Endodermal cell (in vitro differentiated cells): ENCODE results near the gene POLE4. TPM values are rescaled to one million over a fixed set of nuclear protein-coding genes. Genes with fewer than 3 reads are reported as not detected.

ENCODE experiments used
- DNase-seq: peaks from one replicate; pipeline ENCODE4 v3.0.0-alpha.2; 2017
- H3K27ac ChIP-seq: 2 replicates; pipeline ENCODE4 v1.5.1; 2013; ENCODE audit warnings: mild to moderate bottlenecking, low read depth, low read length, moderate library complexity
- H3K27me3 ChIP-seq: 2 replicates; pipeline ENCODE4 v1.6.1; 2013; ENCODE audit warnings: mild to moderate bottlenecking, low read length, moderate library complexity; ENCODE audit not compliant: insufficient read depth, control insufficient read depth, poor library complexity, severe bottlenecking
- H3K36me3 ChIP-seq: 2 replicates; pipeline ENCODE4 v1.7.0; 2013; ENCODE audit warnings: mild to moderate bottlenecking, low read length, moderate library complexity; ENCODE audit not compliant: control insufficient read depth, insufficient read depth
- H3K4me1 ChIP-seq: one replicate; pipeline ENCODE4 v1.7.0; 2013; ENCODE audit warnings: low read length; ENCODE audit not compliant: control insufficient read depth, insufficient read depth
- H3K4me3 ChIP-seq: 2 replicates; pipeline ENCODE4 v1.5.1; 2013; ENCODE audit warnings: mild to moderate bottlenecking, low read length, moderate library complexity
- H3K9ac ChIP-seq: 2 replicates; pipeline ENCODE4 v1.6.1; 2013; ENCODE audit warnings: mild to moderate bottlenecking, low read length, moderate library complexity; ENCODE audit not compliant: poor library complexity, severe bottlenecking; ENCODE audit errors: extremely low read depth
- H3K9me3 ChIP-seq: 2 replicates; pipeline ENCODE4 v1.6.1; 2013; ENCODE audit warnings: mild to moderate bottlenecking, low read length, moderate library complexity; ENCODE audit not compliant: control insufficient read depth
- H3K27ac Mint-ChIP-seq: 2 replicates; pipeline ENCODE4 v1.8.0; 2020; ENCODE audit warnings: mixed read lengths
- H3K27me3 Mint-ChIP-seq: 2 replicates; pipeline ENCODE4 v1.8.0; 2021; ENCODE audit warnings: mild to moderate bottlenecking, mixed read lengths; ENCODE audit not compliant: insufficient read depth
- H3K36me3 Mint-ChIP-seq: 2 replicates; pipeline ENCODE4 v1.8.0; 2020; ENCODE audit warnings: low read depth, mixed read lengths
- H3K4me1 Mint-ChIP-seq: 2 replicates; pipeline ENCODE4 v1.8.0; 2020; ENCODE audit warnings: mixed read lengths
- H3K4me3 Mint-ChIP-seq: 2 replicates; pipeline ENCODE4 v1.8.0; 2020; ENCODE audit warnings: mild to moderate bottlenecking, moderate library complexity, mixed read lengths
- H3K9me3 Mint-ChIP-seq: 2 replicates; pipeline ENCODE4 v1.8.0; 2020; ENCODE audit warnings: mild to moderate bottlenecking, mixed read lengths
- WGBS, 2 experiments: methylation state at CpG; one replicate each; pipeline versions ENCODE4 v1.1.5 to v1.1.7; 2013; ENCODE audit warnings: missing lambda C conversion rate in 2 of 2, mixed read lengths in 1 of 2; ENCODE audit not compliant: insufficient coverage in 1 of 2, insufficient read length in 1 of 2; 5-methylcytosine and 5-hydroxymethylcytosine counted together
- total RNA-seq, 2 donors: library from RNA; stranded (reverse); fragmentation: NEBNext Ultra II Directional in 1 of 2; extraction: Animal tissue kit (Norgen Biotek cat#: 25700) in 1 of 2; gene quantifications; 2 replicates in 1 of 2; 3 replicates in 1 of 2; pipeline ENCODE4 v1.2.1, GENCODE V29; 2021
- TF ChIP-seq, protein P1 (sequence below): fragments of 200-600 bp; sonication (generic); conservative IDR thresholded peaks from 2 replicates; pipeline ENCODE4 v1.5.0; 2021; ENCODE audit warnings: antibody characterized with exemption, mild to moderate bottlenecking

The POLE4 gene
- total RNA-seq, 2 donors from 2014 or later, result 38.4 to 40.9 TPM

DNA sequence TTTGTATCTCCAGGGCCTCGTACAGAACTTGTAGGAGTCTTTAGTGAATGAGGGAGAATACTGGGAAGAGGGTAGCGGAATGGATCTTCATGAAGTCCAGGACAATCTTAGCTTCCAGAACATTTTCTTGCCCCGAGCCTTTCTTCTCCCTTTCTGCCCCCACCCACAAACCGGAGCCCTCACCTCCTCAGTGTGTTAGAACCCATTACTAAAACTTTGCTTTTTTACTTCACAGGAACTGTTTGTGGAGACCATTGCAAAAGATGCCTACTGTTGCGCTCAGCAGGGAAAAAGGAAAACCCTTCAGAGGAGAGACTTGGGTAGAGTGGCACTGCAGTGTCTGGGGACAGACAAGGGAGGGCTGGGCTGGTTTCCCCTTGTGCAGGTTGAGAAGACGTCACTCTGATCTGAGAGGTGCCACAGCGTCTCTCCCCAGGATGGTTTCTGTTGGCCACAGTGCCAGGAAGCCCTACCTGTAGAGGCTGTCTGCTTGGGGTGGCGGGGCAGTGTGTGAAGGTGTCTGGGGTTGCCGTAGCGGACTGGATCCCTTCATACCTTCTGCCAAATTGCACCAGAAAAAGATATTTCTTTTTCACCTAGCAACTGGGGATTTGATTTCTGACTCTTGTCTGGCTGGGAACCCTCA lies 786 bp downstream of the POLE4 start:
- Mint-ChIP-seq H3K9me3 (peaks cover 18% of the 10 kb centered on the region), H3K27me3 (peaks cover 25% of the 10 kb centered on the region), H3K36me3 (peaks cover 29% of the 10 kb centered on the region), H3K4me3 (peak overlapping the region; percentile 63), H3K27ac (no peak overlapping the region), H3K4me1 (no peaks in the 10 kb centered on the region)
- H3K4me3 ChIP-seq, result peak overlapping the region; percentile 74
- no peaks in the 10 kb centered on the region for H3K27me3 ChIP-seq
- DNase-seq, result no peak
- no peak overlapping the region for H3K27ac ChIP-seq
- H3K9me3 ChIP-seq, result peaks cover 12% of the 10 kb centered on the region
- 89 to 100% methylated on average over 3 to 10 of the region's 10 CpGs for WGBS, 2 experiments
- H3K4me1 ChIP-seq, result no peaks in the 10 kb centered on the region
- no peaks in the 10 kb centered on the region for H3K36me3 ChIP-seq
- H3K9ac ChIP-seq, result no peak overlapping the region
- TF ChIP-seq, protein P1, sequence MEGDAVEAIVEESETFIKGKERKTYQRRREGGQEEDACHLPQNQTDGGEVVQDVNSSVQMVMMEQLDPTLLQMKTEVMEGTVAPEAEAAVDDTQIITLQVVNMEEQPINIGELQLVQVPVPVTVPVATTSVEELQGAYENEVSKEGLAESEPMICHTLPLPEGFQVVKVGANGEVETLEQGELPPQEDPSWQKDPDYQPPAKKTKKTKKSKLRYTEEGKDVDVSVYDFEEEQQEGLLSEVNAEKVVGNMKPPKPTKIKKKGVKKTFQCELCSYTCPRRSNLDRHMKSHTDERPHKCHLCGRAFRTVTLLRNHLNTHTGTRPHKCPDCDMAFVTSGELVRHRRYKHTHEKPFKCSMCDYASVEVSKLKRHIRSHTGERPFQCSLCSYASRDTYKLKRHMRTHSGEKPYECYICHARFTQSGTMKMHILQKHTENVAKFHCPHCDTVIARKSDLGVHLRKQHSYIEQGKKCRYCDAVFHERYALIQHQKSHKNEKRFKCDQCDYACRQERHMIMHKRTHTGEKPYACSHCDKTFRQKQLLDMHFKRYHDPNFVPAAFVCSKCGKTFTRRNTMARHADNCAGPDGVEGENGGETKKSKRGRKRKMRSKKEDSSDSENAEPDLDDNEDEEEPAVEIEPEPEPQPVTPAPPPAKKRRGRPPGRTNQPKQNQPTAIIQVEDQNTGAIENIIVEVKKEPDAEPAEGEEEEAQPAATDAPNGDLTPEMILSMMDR, result no peak

DNA sequence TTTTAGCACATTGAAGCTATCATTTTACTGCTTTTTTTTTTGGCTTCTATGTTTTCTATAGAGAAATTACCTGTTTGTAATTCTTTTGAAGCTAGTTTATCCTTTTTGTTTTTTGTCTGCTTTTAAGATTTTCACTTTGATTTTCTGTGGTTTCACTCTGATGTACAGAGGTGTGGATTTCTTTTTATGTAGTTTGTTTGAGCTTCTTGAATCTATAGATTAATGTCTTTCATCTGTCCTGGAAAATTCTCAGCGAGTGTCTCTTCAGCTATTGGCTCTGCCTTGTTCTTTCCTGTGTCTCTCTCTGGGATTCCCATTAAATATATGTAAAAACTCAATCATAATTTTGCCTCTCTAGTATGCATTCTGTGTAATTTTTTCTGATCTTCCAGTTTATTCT lies 8.4 kb downstream of the POLE4 start:
- no peak overlapping the region for H3K27ac Mint-ChIP-seq
- Histone ChIP-seq H3K9ac (no peak overlapping the region), H3K36me3 (no peaks in the 10 kb centered on the region), H3K27ac (no peak overlapping the region), H3K4me1 (no peaks in the 10 kb centered on the region), H3K27me3 (no peaks in the 10 kb centered on the region), H3K9me3 (no peaks in the 10 kb centered on the region), H3K4me3 (no peak overlapping the region)
- H3K4me1 Mint-ChIP-seq, result no peaks in the 10 kb centered on the region
- peaks cover 7% of the 10 kb centered on the region for H3K9me3 Mint-ChIP-seq
- no peak overlapping the region for H3K4me3 Mint-ChIP-seq
- TF ChIP-seq, protein P1, result no peak
- H3K27me3 Mint-ChIP-seq, result no peaks in the 10 kb centered on the region
- 63 to 100% methylated on average over 1 of the region's 1 CpG for WGBS, 2 experiments
- H3K36me3 Mint-ChIP-seq, result peaks cover 22% of the 10 kb centered on the region
- no peak for DNase-seq

DNA sequence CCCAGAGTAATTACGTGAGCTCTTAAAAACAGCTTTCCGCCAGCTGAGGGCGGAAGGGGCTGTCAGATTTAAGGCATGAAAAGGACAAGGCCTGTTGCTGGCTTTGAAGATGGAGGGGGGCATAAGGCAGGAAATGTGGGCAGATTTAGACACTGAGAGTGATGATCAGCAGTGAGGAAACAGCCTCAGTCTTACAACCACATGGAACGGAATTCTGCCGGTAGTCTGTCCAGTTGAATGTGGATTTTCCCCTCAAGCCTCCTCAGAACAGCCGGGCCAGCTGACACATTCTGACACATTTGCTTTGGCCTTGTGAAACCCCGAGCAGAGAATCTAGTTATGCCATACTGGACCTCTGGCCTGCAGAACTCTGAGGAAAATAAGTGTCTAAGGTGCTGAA lies 16.6 kb downstream of the POLE4 start:
- H3K36me3 ChIP-seq, result no peaks in the 10 kb centered on the region
- DNase-seq, result no peak
- no peak overlapping the region for H3K4me3 Mint-ChIP-seq
- no peaks in the 10 kb centered on the region for H3K4me1 Mint-ChIP-seq
- H3K27ac ChIP-seq, result no peak overlapping the region
- 91 to 100% methylated on average over 4 to 7 of the region's 7 CpGs for WGBS, 2 experiments
- H3K9ac ChIP-seq, result no peak overlapping the region
- no peak overlapping the region for H3K4me3 ChIP-seq
- peaks cover 2% of the 10 kb centered on the region for H3K36me3 Mint-ChIP-seq
- no peaks in the 10 kb centered on the region for H3K27me3 Mint-ChIP-seq
- TF ChIP-seq, protein P1, result no peak
- H3K9me3 ChIP-seq, result no peaks in the 10 kb centered on the region
- H3K4me1 ChIP-seq, result no peaks in the 10 kb centered on the region
- peaks cover 2% of the 10 kb centered on the region for H3K9me3 Mint-ChIP-seq
- no peak overlapping the region for H3K27ac Mint-ChIP-seq
- H3K27me3 ChIP-seq, result no peaks in the 10 kb centered on the region
